H9 (cell line): Measurements from ENCODE around the gene ARPC4. TPM values are rescaled to one million over a fixed set of nuclear protein-coding genes. Genes with fewer than 3 reads are reported as not detected.

Experiments
- DNase-seq: peaks from one replicate; pipeline ENCODE4 v3.0.0-alpha.2; 2017
- H2AFZ ChIP-seq: one replicate; pipeline ENCODE4 v1.6.1; 2013; ENCODE audit warnings: mild to moderate bottlenecking, low read length, control low read depth, moderate library complexity
- H2AK5ac ChIP-seq: 2 replicates; pipeline ENCODE4 v1.6.1; 2013; ENCODE audit warnings: low read length, control low read depth, mixed read lengths; ENCODE audit not compliant: insufficient read length
- H2BK120ac ChIP-seq: one replicate; pipeline ENCODE4 v1.6.1; 2013; ENCODE audit warnings: low read depth, mild to moderate bottlenecking, low read length, control low read depth, inconsistent platforms; ENCODE audit not compliant: poor library complexity, severe bottlenecking
- H2BK12ac ChIP-seq: 2 replicates; pipeline ENCODE4 v1.6.1; 2013; ENCODE audit warnings: low read length, control low read depth, mixed read lengths, low read depth; ENCODE audit not compliant: insufficient read length
- H2BK15ac ChIP-seq: 2 replicates; pipeline ENCODE4 v1.6.1; 2013; ENCODE audit warnings: low read depth, low read length, control low read depth
- H2BK20ac ChIP-seq: one replicate; pipeline ENCODE4 v1.6.1; 2013; ENCODE audit warnings: low read depth, mild to moderate bottlenecking, low read length, control low read depth, inconsistent platforms; ENCODE audit not compliant: poor library complexity, severe bottlenecking
- H2BK5ac ChIP-seq: 2 replicates; pipeline ENCODE4 v1.6.1; 2013; ENCODE audit warnings: low read length, control low read depth, mixed read lengths; ENCODE audit not compliant: insufficient read length
- H3K14ac ChIP-seq: 2 replicates; pipeline ENCODE4 v1.6.1; 2013; ENCODE audit warnings: low read length, control low read depth; ENCODE audit not compliant: insufficient read depth
- H3K18ac ChIP-seq: 2 replicates; pipeline ENCODE4 v1.6.1; 2013; ENCODE audit warnings: low read depth, mild to moderate bottlenecking, mixed read lengths, low read length, control low read depth; ENCODE audit not compliant: insufficient read length
- H3K23ac ChIP-seq: 2 replicates; pipeline ENCODE4 v1.6.1; 2013; ENCODE audit warnings: low read length, control low read depth, mixed read lengths, low read depth; ENCODE audit not compliant: insufficient read length
- H3K23me2 ChIP-seq: 2 replicates; pipeline ENCODE4 v1.6.1; 2013; ENCODE audit warnings: low read depth, mild to moderate bottlenecking, mixed read lengths, low read length, control low read depth; ENCODE audit not compliant: insufficient read length, poor library complexity, severe bottlenecking
- H3K27ac ChIP-seq: 2 replicates; pipeline ENCODE4 v1.5.1; 2013; ENCODE audit warnings: low read length, control low read depth, mixed read lengths, low read depth; ENCODE audit not compliant: insufficient read length
- H3K27me3 ChIP-seq: 2 replicates; pipeline ENCODE4 v1.6.1; 2013; ENCODE audit warnings: low read length, control low read depth, inconsistent platforms; ENCODE audit not compliant: insufficient read depth
- H3K4ac ChIP-seq: 2 replicates; pipeline ENCODE4 v1.6.1; 2013; ENCODE audit warnings: low read depth, mild to moderate bottlenecking, control low read depth, inconsistent platforms, low read length, moderate library complexity
- H3K4me1 ChIP-seq: 2 replicates; pipeline ENCODE4 v1.6.1; 2013; ENCODE audit warnings: low read length, control low read depth, inconsistent platforms; ENCODE audit not compliant: insufficient read depth
- H3K4me2 ChIP-seq: 2 replicates; pipeline ENCODE4 v1.6.1; 2013; ENCODE audit warnings: low read length, control low read depth, mixed read lengths; ENCODE audit not compliant: insufficient read length, insufficient read depth
- H3K56ac ChIP-seq: 2 replicates; pipeline ENCODE4 v1.6.1; 2013; ENCODE audit warnings: low read depth, mild to moderate bottlenecking, mixed read lengths, low read length, control low read depth; ENCODE audit not compliant: insufficient read length
- H3K79me1 ChIP-seq: 2 replicates; pipeline ENCODE4 v1.6.1; 2013; ENCODE audit warnings: low read depth, mild to moderate bottlenecking, moderate library complexity, low read length, control low read depth, inconsistent platforms; ENCODE audit not compliant: insufficient read depth, poor library complexity, severe bottlenecking
- H3K79me2 ChIP-seq: 2 replicates; pipeline ENCODE4 v1.6.1; 2013; ENCODE audit warnings: low read length, control low read depth, inconsistent platforms; ENCODE audit not compliant: insufficient read depth
- H3K9ac ChIP-seq: 2 replicates; pipeline ENCODE4 v1.6.1; 2013; ENCODE audit warnings: low read length, control low read depth, mixed read lengths; ENCODE audit not compliant: insufficient read length; ENCODE audit errors: extremely low read depth
- H3K9me3 ChIP-seq: one replicate; pipeline ENCODE4 v1.6.1; 2013; ENCODE audit warnings: low read depth, low read length, inconsistent platforms; ENCODE audit not compliant: control insufficient read depth
- H3T11ph ChIP-seq: one replicate; pipeline ENCODE4 v1.6.1; 2013; ENCODE audit warnings: mild to moderate bottlenecking, low read length, control low read depth, inconsistent platforms
- H4K20me1 ChIP-seq: one replicate; pipeline ENCODE4 v1.6.1; 2013; ENCODE audit not compliant: control insufficient read depth, insufficient read length, insufficient read depth
- H4K5ac ChIP-seq: 2 replicates; pipeline ENCODE4 v1.6.1; 2013; ENCODE audit warnings: low read depth, mild to moderate bottlenecking, mixed read lengths, low read length, control low read depth; ENCODE audit not compliant: insufficient read length
- H4K8ac ChIP-seq: replicated peaks from 2 replicates; pipeline ENCODE4 v1.6.1; 2013; ENCODE audit warnings: low read length, control low read depth, mixed read lengths, low read depth; ENCODE audit not compliant: insufficient read length
- H4K91ac ChIP-seq: 2 replicates; pipeline ENCODE4 v1.6.1; 2013; ENCODE audit warnings: low read depth, mild to moderate bottlenecking, moderate library complexity, mixed read lengths, low read length, control low read depth; ENCODE audit not compliant: insufficient read length
- H3K27ac Mint-ChIP-seq, 3 experiments: 2 replicates in 2 of 3; 3 replicates in 1 of 3; pipeline ENCODE4 v1.8.0; 2020 to 2021; ENCODE audit warnings: mixed read lengths in 3 of 3, mild to moderate bottlenecking in 1 of 3, moderate library complexity in 1 of 3
- H3K27me3 Mint-ChIP-seq: 2 replicates; pipeline ENCODE4 v1.8.0; 2021; ENCODE audit warnings: low read depth, mild to moderate bottlenecking, moderate library complexity, mixed read lengths
- H3K36me3 Mint-ChIP-seq, 3 experiments: 2 replicates in 2 of 3; 3 replicates in 1 of 3; pipeline ENCODE4 v1.8.0; 2020 to 2021; ENCODE audit warnings: low read depth in 3 of 3, mixed read lengths in 3 of 3; ENCODE audit not compliant: insufficient read depth in 1 of 3
- H3K4me1 Mint-ChIP-seq, 2 experiments: 2 replicates each; pipeline ENCODE4 v1.8.0; 2020; ENCODE audit warnings: mixed read lengths in 2 of 2
- H3K4me3 Mint-ChIP-seq, 2 experiments: 2 replicates in 1 of 2; 3 replicates in 1 of 2; pipeline ENCODE4 v1.8.0; 2020 to 2021; ENCODE audit warnings: mild to moderate bottlenecking in 2 of 2, mixed read lengths in 2 of 2, moderate library complexity in 1 of 2
- H3K9me3 Mint-ChIP-seq, 2 experiments: 2 replicates in 1 of 2; 3 replicates in 1 of 2; pipeline ENCODE4 v1.8.0; 2020; ENCODE audit warnings: mild to moderate bottlenecking in 2 of 2, mixed read lengths in 2 of 2, moderate library complexity in 1 of 2
- WGBS: extraction: QIAGEN DNeasy Blood & Tissue Kit; methylation state at CpG from one replicate; pipeline ENCODE4 v1.1.7; 2013; ENCODE audit warnings: missing lambda C conversion rate, low lambda C conversion rate, mixed read lengths; ENCODE audit not compliant: insufficient read length; ENCODE audit errors: extremely low coverage; 5-methylcytosine and 5-hydroxymethylcytosine counted together
- total RNA-seq: library from RNA; stranded (reverse); gene quantifications from 2 replicates; pipeline ENCODE4 v1.2.1, GENCODE V29; 2021
- TF ChIP-seq, protein P1 (sequence below): fragments of 200-600 bp; sonication (generic); conservative IDR thresholded peaks from 3 replicates; pipeline ENCODE4 v1.8.0; 2021; ENCODE audit warnings: antibody characterized with exemption, mild to moderate bottlenecking

Gene ARPC4
- total RNA-seq, 1 experiment from 2014 or later, result 161 TPM

GRCh38 chr3:9747267-9747666 is 45.6 kb upstream of the ARPC4 start:
- no peaks in the 10 kb centered on the region for H3K9me3 ChIP-seq
- no peaks in the 10 kb centered on the region for H3K23me2 ChIP-seq
- H2AFZ ChIP-seq, result no peak overlapping the region
- H3T11ph ChIP-seq, result no peak overlapping the region
- no peaks in the 10 kb centered on the region for H3K4me1 ChIP-seq
- H3K18ac ChIP-seq, result no peak overlapping the region
- TF ChIP-seq, protein P1, sequence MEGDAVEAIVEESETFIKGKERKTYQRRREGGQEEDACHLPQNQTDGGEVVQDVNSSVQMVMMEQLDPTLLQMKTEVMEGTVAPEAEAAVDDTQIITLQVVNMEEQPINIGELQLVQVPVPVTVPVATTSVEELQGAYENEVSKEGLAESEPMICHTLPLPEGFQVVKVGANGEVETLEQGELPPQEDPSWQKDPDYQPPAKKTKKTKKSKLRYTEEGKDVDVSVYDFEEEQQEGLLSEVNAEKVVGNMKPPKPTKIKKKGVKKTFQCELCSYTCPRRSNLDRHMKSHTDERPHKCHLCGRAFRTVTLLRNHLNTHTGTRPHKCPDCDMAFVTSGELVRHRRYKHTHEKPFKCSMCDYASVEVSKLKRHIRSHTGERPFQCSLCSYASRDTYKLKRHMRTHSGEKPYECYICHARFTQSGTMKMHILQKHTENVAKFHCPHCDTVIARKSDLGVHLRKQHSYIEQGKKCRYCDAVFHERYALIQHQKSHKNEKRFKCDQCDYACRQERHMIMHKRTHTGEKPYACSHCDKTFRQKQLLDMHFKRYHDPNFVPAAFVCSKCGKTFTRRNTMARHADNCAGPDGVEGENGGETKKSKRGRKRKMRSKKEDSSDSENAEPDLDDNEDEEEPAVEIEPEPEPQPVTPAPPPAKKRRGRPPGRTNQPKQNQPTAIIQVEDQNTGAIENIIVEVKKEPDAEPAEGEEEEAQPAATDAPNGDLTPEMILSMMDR, result no peak
- no peak overlapping the region for H3K4ac ChIP-seq
- no peak overlapping the region for H2BK12ac ChIP-seq
- H2BK5ac ChIP-seq, result no peak overlapping the region
- no peak overlapping the region for H3K14ac ChIP-seq
- no peak overlapping the region for H2BK120ac ChIP-seq
- H3K27ac ChIP-seq, result no peak overlapping the region
- no peaks in the 10 kb centered on the region for H3K27me3 ChIP-seq
- H3K4me1 Mint-ChIP-seq, result peaks cover 13% of the 10 kb centered on the region in 2 experiments
- H3K36me3 Mint-ChIP-seq, result peaks cover 56 to 88% (median 80%) of the 10 kb centered on the region in 3 experiments; a peak in 6 of 7 replicates
- no peak overlapping the region for H3K23ac ChIP-seq
- no peaks in the 10 kb centered on the region for H3K9me3 Mint-ChIP-seq
- no peak overlapping the region for H4K91ac ChIP-seq
- no peaks in the 10 kb centered on the region for H3K79me1 ChIP-seq
- no peak overlapping the region for H2AK5ac ChIP-seq
- H3K4me2 ChIP-seq, result no peak overlapping the region
- no peak overlapping the region for H2BK20ac ChIP-seq
- no peak overlapping the region for H3K4me3 Mint-ChIP-seq
- H3K79me2 ChIP-seq, result no peaks in the 10 kb centered on the region
- no peak overlapping the region for H3K9ac ChIP-seq
- no CpG with 5 or more reads among the region's 8 CpGs for WGBS
- H4K20me1 ChIP-seq, result no peaks in the 10 kb centered on the region
- no peak overlapping the region for H4K5ac ChIP-seq
- no peak overlapping the region for H4K8ac ChIP-seq
- no peak for DNase-seq
- H2BK15ac ChIP-seq, result no peak overlapping the region
- H3K56ac ChIP-seq, result no peak overlapping the region
- H3K27me3 Mint-ChIP-seq, result no peaks in the 10 kb centered on the region; the same call in 1 of the 2 replicates
- no peak overlapping the region for H3K27ac Mint-ChIP-seq
